ENCODE results near the gene PDAP1.
"Not testable (repeated sequence)": the region's sequence is repeated elsewhere in the genome, so short reads cannot be mapped to it uniquely, and the experiment has no call there.

The PDAP1 gene

DNA sequence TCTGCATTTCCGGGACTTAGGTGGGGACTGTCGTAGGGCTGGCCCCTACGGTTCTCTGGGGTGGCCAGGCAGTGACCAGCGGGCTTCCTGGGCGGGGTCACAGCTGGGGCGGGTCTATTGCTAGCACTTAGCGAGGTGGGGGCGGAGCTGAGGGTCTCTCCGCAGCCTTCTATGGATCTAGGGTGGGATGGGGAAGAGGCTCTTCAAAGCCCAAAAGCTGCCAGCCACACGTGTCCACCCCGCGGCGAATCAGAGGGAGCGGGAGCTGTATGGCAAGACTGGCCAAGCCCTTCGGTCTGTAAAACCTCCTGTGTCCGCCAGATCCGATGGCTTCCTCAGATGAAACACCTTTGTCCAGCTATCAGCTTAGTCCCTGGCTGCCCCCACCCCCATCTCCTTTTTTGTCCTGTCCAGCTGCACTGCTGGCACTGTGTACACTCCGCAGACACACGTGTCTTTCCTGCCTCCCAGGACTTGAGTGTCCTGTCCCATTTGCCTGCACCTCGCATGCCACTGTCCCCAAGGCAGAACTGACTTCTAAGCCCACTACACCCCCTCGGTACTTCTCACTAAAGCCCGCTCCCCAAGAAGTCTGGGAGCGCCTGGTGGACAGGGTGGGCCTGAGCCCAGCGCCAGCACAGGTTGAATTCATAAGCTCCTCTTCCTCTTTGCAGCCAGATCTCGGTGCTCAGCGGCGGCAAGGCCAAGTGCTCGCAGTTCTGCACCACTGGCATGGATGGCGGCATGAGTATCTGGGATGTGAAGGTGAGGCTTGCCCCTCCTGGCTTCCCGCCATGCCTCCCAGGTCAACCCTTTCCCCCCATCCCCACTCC, 14.8 kb downstream of the PDAP1 start:
- in situ Hi-C loops (cut with MboI; ENCODE audit: low pct_unique_long_range_greater_than_20kb, low sequenced_read_pairs, unreplicated experiment): no loop called here
- TF ChIP-seq, protein P1, sequence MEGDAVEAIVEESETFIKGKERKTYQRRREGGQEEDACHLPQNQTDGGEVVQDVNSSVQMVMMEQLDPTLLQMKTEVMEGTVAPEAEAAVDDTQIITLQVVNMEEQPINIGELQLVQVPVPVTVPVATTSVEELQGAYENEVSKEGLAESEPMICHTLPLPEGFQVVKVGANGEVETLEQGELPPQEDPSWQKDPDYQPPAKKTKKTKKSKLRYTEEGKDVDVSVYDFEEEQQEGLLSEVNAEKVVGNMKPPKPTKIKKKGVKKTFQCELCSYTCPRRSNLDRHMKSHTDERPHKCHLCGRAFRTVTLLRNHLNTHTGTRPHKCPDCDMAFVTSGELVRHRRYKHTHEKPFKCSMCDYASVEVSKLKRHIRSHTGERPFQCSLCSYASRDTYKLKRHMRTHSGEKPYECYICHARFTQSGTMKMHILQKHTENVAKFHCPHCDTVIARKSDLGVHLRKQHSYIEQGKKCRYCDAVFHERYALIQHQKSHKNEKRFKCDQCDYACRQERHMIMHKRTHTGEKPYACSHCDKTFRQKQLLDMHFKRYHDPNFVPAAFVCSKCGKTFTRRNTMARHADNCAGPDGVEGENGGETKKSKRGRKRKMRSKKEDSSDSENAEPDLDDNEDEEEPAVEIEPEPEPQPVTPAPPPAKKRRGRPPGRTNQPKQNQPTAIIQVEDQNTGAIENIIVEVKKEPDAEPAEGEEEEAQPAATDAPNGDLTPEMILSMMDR (IDR thresholded peaks at IDR 0.05; ENCODE audit: extremely low read depth, insufficient read depth, missing control alignments): no peak
- DNase-seq (ENCODE audit: low spot score): no peak

DNA sequence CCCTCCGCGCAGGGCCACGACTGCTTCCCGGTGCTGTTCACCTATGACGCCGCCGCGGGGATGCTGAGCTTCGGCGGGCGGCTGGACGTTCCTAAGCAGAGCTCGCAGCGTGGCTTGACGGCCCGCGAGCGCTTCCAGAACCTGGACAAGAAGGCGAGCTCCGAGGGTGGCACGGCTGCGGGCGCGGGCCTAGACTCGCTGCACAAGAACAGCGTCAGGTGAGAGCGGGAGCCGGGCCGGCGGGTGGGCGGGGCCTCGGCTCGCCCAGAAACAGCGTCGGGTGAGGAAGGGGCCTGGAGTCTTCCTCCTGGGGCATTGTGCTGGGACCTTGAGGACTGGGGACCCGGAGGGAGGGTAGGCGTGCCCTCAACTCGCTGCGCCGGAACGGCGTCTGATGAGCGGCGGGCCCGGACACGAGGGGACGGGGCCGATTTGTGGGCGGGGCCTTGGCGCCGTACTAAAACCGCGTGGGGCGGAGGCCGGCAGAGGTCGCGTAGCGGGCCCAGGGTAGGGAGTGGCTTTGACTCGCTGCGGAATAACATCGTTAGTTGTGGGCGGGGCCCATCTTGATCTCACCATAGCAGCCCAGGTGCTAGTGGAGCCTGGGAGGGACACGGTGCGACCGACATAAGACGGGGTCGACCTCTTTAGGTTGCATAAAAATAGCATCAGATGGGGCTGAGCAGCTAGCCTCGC, 15.6 kb downstream of the PDAP1 start:
- in situ Hi-C loops (cut with MboI; ENCODE audit: low pct_unique_long_range_greater_than_20kb, low sequenced_read_pairs, unreplicated experiment): no loop called here
- DNase-seq (ENCODE audit: low spot score): peak; percentile 72
- TF ChIP-seq, protein P1 (IDR thresholded peaks at IDR 0.05; ENCODE audit: extremely low read depth, insufficient read depth, missing control alignments): peak; percentile 4

DNA sequence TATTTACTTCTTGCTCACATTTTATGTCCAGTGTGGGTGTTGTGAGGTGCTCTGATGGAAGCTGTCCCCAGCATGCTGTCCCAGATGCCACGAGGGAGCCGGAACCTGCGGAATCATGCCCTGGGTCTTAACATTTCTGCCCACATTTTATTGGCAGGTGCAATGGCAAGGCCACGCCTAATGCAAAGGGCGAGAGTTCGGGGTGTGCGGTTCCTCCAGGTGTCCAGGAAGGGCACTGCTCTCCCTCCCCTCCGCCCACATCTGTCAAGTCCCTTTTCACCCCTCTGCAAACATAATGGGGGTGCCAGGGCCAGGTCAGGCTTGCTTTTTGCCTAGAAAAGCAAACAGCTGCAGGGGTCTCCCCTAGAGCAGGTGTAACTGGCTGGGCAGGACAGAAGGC, 16.4 kb downstream of the PDAP1 start:
- TF ChIP-seq, protein P1 (IDR thresholded peaks at IDR 0.05; ENCODE audit: extremely low read depth, insufficient read depth, missing control alignments): no peak
- DNase-seq (ENCODE audit: low spot score): no peak
- in situ Hi-C loops (cut with MboI; ENCODE audit: low pct_unique_long_range_greater_than_20kb, low sequenced_read_pairs, unreplicated experiment): no loop called here

DNA sequence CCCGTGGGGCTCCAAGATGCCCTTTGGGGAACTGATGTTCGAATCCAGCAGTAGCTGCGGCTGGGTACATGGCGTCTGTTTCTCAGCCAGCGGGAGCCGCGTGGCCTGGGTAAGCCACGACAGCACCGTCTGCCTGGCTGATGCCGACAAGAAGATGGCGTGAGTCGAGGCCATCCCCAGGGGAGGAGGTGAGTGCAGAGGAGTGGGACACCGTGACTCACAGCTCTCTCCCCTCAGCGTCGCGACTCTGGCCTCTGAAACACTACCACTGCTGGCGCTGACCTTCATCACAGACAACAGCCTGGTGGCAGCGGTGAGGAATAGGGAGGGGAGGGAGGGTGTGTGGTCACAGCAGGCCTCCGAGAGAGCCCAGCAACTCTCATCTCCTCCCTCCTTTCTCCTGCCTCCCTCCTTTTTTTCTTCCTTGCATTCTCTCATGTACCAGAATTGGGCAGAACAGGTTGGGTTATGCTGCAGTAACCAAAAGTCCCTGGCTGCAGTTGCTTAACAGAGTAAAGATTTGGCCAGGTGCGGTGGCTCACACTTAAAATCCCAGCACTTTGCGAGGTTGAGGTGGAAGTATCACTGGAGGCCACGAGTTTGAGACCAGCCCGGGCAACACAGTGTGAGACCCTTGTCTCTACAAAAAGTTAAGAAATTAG, 17.3 kb downstream of the PDAP1 start:
- no peak for DNase-seq (ENCODE audit: low spot score)
- TF ChIP-seq, protein P1 (IDR thresholded peaks at IDR 0.05; ENCODE audit: extremely low read depth, insufficient read depth, missing control alignments): no peak
- in situ Hi-C loops (cut with MboI; ENCODE audit: low pct_unique_long_range_greater_than_20kb, low sequenced_read_pairs, unreplicated experiment): no loop called here

DNA sequence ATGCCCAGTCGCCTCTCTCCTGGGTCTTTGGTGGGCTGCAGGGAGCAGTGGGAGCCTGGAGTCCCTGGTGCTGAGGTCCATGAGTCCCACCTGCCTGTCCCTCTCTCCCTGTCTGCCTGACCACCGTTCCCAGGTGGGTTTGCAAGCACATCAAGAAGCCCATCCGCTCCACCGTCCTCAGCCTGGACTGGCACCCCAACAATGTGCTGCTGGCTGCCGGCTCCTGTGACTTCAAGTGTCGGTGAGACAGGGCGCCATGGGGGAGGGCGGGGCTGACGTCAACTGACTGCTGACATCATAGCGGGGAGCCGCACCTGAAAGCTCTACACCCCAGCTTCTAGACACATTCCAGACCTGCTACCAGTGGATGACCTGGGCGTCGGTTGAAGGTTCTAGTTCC, 18.6 kb downstream of the PDAP1 start:
- no peak for DNase-seq (ENCODE audit: low spot score)
- TF ChIP-seq, protein P1 (IDR thresholded peaks at IDR 0.05; ENCODE audit: extremely low read depth, insufficient read depth, missing control alignments): no peak
- in situ Hi-C loops (cut with MboI; ENCODE audit: low pct_unique_long_range_greater_than_20kb, low sequenced_read_pairs, unreplicated experiment): no loop called here

DNA sequence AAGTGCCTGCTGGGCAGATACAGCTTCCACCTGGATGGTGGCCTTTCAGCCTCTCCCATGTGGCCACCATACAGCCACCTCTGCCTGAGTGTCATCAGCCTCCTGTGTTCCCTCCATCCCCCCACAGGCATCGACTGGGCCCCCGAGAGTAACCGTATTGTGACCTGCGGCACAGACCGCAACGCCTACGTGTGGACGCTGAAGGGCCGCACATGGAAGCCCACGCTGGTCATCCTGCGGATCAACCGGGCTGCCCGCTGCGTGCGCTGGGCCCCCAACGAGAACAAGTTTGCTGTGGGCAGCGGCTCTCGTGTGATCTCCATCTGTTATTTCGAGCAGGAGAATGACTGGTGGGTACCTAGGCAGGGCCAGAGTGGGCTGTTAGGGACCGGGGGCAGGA, 20.5 kb downstream of the PDAP1 start:
- DNase-seq (ENCODE audit: low spot score): no peak
- in situ Hi-C loops (cut with MboI; ENCODE audit: low pct_unique_long_range_greater_than_20kb, low sequenced_read_pairs, unreplicated experiment): no loop called here
- TF ChIP-seq, protein P1 (IDR thresholded peaks at IDR 0.05; ENCODE audit: extremely low read depth, insufficient read depth, missing control alignments): no peak

DNA sequence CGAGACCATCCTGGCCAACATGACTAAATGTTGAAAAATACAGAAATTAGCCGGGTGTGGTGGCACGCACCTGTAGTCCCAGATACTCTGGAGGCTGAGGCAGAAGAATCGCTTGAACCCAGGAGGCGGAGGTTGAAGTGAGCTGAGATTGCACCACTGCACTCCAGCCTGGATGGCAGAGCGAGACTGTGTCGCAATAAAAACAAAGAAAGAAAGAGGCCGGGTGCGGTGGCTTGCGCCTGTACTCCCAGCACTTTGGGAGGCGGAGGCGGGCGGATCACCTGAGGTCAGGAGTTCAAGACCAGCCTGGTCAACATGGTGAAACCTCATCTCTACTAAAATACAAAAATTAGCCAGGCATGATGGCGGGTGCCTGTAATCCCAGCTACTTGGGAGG, 21.2 kb downstream of the PDAP1 start:
- in situ Hi-C loops (cut with MboI; ENCODE audit: low pct_unique_long_range_greater_than_20kb, low sequenced_read_pairs, unreplicated experiment); DNase-seq (ENCODE audit: low spot score): not testable (repeated sequence)
